Forelimb muscle (tissue), 1 donor: ENCODE measurements around the gene UNC119. TPM values are rescaled to one million over a fixed set of nuclear protein-coding genes. Genes with fewer than 3 reads are reported as not detected.

Experiments
- DNase-seq: peaks from one replicate; pipeline ENCODE4 v3.0.0-alpha.2; 2013; ENCODE audit warnings: low read depth
- polyA plus RNA-seq: library from polyadenylated mRNA; unstranded; fragments of 120-200 nt; gene quantifications from one replicate; pipeline ENCODE4 v1.2.1, GENCODE V29; 2013; ENCODE audit not compliant: insufficient read length

Gene UNC119
- polyA plus RNA-seq, 1 donor, result 10.7 TPM

DNA sequence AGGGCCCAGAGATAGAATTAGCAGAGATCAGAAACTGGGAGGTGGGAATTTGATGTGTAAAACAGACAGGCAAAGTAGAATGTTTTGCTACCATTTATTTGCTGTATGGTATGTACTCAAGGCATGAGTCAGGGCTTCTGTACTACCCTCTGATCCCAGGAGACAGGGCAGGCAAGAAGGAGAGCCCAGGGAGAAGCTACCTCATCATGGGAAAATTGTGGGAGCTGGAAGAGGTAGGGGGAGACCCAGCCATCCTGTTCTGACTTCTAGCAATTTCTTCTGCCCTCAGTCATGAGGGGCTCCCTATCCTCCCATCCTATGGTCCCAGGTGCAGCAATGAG, 20.6 kb upstream of the UNC119 start:
- DNase-seq, result no peak

DNA sequence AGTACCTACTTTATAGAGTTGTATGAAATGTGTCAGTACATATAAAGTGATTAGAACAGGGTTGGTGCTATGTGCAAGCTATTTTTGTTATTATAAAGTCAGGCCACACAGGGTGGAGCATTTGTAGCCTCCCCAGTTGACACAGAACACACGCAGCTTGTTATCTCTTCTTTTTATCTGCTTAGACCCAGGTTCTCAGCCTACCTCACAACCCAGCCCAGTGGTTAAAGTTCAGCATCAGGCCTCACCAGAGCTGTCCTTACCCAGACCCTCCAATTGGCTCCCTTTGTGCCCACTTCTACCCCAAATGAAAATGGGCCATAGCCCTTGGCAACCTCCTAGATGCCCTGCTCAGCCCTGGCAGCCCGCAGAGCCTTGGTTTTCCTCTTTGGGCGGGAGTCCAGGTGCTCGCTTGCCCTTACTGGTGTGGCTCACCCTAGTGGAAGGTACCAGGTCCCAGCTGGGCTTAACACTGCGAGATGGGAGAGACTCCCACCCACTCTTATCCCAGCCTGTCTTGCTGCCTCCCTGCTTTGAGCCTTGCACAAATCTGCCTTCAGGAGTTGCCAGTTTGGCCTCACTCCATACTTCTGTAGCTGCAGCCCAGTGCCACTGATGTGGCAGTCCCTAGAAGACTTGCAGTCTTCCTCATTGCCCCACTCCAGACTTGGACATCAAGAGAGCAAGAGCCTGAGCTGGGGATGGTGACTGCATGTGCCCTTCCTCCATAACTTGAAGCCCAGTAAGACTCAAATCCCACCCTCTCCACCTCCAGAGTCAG, 20.0 kb upstream of the UNC119 start:
- DNase-seq, result no peak

- peak; percentile 54 for DNase-seq
These were observed 19.1 kb upstream of the UNC119 start, which contains the start of gene PIGS for GRCh38 chr17:28571361-28572122. TSS of gene PIGS (minus strand) at chr17:28571524. CDS start at chr17:28571496, 28 bp downstream.

GRCh38 chr17:28570716-28571360, 18.4 kb upstream of the UNC119 start:
- no peak for DNase-seq

DNA sequence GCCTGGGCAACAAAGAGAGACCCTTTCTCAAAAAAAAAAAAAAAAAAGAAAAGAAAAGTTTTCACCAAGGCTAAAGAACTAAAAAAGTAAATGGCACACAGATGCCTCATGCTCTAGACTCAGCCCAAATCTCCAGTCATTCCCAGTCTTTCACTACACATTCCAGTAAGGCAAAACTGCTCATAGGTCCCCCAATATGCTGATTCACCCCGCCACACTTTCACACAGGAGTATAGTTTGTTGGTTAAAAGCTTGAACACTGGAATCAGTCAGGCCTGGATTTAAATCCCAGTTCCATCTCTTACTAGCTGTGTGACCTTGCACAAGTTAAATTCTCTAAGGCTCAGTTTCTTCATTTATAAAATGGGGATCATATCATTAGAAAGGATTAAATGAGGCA, 17.0 kb upstream of the UNC119 start:
- no peak for DNase-seq

- DNase-seq, result no peak
These were observed 15.2 kb upstream of the UNC119 start for GRCh38 chr17:28567604-28568003.

DNA sequence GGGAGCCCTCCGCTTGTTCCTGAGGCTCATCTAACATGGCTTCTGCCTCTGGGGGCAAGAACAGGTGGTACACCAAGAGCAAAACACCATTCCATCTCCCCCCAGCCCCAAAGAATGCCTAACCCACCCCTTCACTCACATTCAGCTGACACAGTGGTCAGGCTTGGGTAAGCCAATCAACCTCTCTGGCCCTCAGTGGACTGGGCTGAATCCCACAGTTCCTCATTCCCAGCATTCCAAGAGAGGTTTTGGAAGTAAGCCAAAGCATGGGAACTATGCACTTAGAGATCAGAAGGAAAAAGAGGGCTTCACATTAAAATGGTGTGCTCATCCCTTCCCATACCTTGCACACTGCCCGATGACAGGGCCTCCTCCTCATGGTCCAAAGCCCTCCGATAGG, 11.1 kb upstream of the UNC119 start:
- DNase-seq, result no peak

GRCh38 chr17:28555022-28555421, 2.6 kb upstream of the UNC119 start:
- DNase-seq, result no peak

DNA sequence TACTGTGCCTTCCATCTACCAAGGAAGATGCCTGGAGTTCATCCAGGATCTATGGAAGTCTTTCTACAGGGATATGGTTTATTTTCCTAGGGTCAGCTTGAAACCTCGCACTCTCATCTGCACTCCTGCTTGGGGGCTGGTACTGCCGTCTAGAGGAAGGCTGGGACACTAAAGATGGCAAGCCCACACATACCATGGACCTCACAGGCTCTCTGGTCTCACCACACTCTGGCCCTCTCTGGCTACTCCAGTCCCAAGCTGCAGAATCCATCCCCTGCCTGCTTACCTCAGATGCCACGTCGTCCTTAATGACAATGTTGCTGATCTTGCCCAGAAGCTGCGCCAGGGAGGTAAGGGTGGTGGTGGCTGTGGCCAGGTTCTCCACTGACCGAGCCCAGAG, 2.1 kb upstream of the UNC119 start:
- no peak for DNase-seq

DNA sequence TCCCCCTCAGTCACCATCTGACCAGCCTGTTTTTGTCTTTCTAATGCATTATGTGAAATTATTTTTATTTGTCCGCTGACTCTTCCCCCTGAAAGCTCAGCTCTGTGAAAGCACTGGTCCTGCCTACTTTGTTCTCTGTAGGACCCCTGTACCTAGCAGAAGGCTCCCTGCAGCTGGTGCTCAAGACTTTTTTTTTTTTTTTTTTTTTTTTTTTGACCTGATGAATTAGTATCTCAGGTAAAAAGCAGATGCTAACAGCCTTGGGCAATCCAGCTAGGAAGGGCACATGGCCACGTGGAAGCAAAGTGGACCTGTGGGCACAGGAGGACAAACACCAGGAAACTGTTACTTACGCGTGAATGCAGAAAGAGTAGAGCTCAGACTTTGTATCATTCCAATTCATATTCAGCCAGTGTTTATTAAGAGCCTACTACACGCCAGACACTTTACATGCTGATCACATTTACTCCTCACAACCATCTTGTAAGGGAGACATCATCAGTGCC, 629 bp upstream of the UNC119 start:
- no peak for DNase-seq

GRCh38 chr17:28551421-28552175, 826 bp downstream of the UNC119 start:
- no peak for DNase-seq

DNA sequence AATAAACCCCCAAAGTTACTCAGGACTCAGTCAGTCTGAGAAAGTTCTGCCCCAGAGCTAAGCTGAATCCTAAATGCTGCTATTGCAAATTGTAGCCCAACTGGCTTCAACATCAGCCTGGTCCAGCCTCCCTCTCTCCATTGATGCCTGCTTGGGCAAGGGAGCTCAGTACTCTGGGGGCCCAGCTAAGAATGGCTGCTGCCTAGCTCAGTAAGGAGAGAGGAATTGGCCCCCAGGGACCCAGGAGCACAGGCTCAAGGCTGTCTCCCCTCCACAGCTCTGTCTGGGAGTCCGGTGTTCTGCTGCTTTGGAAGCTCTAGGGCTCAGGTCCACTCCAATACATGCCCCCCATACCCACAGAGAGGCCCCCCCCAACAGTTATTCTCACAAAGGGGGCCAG, 1.6 kb downstream of the UNC119 start:
- no peak for DNase-seq

DNA sequence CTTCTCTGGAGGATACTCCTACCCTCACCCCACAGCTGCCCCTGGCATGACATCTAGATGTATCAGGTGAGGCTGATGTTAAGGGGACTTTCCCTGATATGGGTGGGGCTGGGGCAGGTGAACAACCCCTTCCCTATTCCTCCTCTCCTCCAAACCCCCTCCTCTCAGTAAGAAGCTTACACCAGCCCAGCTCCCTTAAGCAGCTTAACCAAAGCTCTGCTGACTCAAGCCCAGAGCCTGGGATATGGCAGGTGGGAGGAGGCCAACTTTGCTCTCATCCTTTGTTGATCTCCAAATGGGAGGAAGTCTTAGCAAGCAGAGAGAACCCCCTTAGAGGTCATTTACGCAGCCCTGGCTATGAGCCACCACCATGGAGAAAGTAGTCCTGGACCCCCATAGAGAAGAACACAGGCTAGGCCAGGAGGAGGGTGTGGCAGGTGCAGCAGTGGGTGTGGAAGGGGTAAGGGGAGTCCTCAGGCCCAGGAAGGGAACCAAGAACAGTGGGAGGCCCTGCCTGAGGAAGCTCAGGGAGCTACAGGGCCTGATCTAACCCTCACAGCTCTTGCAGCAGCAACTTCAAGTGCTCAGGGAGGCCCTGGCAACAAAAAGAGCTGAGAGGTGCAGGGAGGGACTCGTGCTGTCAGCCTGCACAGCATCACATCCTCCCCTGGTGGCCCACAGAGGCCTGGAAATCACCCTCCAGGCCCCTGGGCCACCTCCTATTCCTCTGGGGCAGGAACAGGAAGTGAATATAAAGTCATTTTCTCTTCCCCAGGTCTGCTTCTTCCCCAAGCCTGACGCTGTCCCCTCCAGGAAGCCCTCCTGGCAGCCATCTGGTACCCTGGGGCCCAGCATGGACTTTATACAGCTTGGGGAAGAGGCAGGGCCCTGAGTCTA, 2.9 kb downstream of the UNC119 start:
- DNase-seq, result no peak

GRCh38 chr17:28548417-28549130, 3.9 kb downstream of the UNC119 start:
- no peak for DNase-seq

- no peak for DNase-seq
These were observed 4.6 kb downstream of the UNC119 start for GRCh38 chr17:28547623-28548416.

GRCh38 chr17:28547096-28547622, 5.3 kb downstream of the UNC119 start:
- DNase-seq, result no peak

DNA sequence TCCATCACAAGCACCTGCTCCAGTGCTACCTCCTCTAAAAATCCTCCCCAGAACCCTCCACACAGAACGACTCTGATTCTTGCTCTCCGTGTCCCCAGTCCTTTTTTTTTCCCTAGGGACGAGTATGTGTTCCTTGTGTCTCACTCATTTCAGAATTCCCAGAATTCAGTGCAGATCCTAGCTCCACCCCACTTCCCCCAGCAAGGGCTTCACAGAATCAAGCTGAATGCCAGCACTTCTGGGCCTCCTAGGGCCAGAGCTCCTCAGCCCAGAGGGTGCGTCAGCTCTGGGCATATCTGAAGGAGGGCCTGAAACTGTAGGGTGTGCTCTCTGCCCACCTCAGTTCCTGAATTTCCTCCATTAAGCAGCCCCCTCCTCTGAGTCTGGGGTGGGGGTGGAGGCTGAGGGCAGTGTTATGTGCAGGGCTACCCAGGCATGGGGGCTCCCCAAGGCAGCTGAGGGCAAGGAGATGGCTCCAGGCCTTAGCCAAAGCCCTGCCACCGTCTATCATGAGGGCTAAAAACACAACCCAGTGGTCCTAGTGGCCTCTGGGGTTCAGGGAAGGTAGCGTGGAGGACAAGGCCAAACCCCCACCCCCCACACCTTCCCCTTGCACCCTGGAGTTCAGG, 6.5 kb downstream of the UNC119 start:
- DNase-seq, result no peak

- DNase-seq, result no peak
These were observed 7.3 kb downstream of the UNC119 start for GRCh38 chr17:28545141-28545503.
